GM19043 (cell line): ENCODE data around the gene CPSF6.
A peak's percentile ranks its signal among the peaks of the same experiment; 100 is the strongest.
"Not testable (repeated sequence)": the region's sequence is repeated elsewhere in the genome, so short reads cannot be mapped to it uniquely, and the experiment has no call there.

Source experiments
- ATAC-seq: cut with Tn5 transposase; IDR thresholded peaks from one replicate; pipeline ENCODE4 v1.9.1; 2021; ENCODE audit warnings: low read depth; ENCODE audit not compliant: unreplicated experiment

Gene CPSF6

GRCh38 chr12:69239352-69239921, at the start of gene CPSF6:
CPSF6 (plus strand) TSS chr12:69239569; CDS start chr12:69239647, 78 bp downstream.
- ATAC-seq, result peak; percentile 88

GRCh38 chr12:69196302-69197288, 42.8 kb upstream of the CPSF6 start:
- no peak for ATAC-seq

- ATAC-seq, result not testable (repeated sequence)
Observed at GRCh38 chr12:69199976-69200375, 39.4 kb upstream of the CPSF6 start.

- no peak for ATAC-seq
Observed at GRCh38 chr12:69204191-69204590, 35.2 kb upstream of the CPSF6 start.

GRCh38 chr12:69210661-69211060, 28.7 kb upstream of the CPSF6 start:
- no peak for ATAC-seq

GRCh38 chr12:69211160-69211559, 28.2 kb upstream of the CPSF6 start:
- ATAC-seq, result no peak

GRCh38 chr12:69214169-69214568, 25.2 kb upstream of the CPSF6 start:
- no peak for ATAC-seq

GRCh38 chr12:69225251-69225910, 14.0 kb upstream of the CPSF6 start:
- no peak for ATAC-seq

GRCh38 chr12:69231479-69231878, 7.9 kb upstream of the CPSF6 start:
- ATAC-seq, result no peak

- ATAC-seq, result peak; percentile 0
Observed at GRCh38 chr12:69238589-69239351, 599 bp upstream of the CPSF6 start.

- ATAC-seq, result peak; percentile 18
Observed at GRCh38 chr12:69239922-69240630, 707 bp downstream of the CPSF6 start.

GRCh38 chr12:69240631-69240995, 1.2 kb downstream of the CPSF6 start:
- ATAC-seq, result no peak

GRCh38 chr12:69241438-69242092, 2.2 kb downstream of the CPSF6 start:
- no peak for ATAC-seq

GRCh38 chr12:69243099-69244084, 4.0 kb downstream of the CPSF6 start:
- ATAC-seq, result peak; percentile 41

GRCh38 chr12:69247268-69248018, 8.1 kb downstream of the CPSF6 start:
- ATAC-seq, result no peak

GRCh38 chr12:69252033-69252432, 12.7 kb downstream of the CPSF6 start:
- no peak for ATAC-seq

GRCh38 chr12:69254046-69254445, 14.7 kb downstream of the CPSF6 start:
- ATAC-seq, result peak; percentile 60

- ATAC-seq, result no peak
Observed at GRCh38 chr12:69254862-69255261, 15.5 kb downstream of the CPSF6 start.
